ENCODE results near the gene SHISA6.

DNA sequence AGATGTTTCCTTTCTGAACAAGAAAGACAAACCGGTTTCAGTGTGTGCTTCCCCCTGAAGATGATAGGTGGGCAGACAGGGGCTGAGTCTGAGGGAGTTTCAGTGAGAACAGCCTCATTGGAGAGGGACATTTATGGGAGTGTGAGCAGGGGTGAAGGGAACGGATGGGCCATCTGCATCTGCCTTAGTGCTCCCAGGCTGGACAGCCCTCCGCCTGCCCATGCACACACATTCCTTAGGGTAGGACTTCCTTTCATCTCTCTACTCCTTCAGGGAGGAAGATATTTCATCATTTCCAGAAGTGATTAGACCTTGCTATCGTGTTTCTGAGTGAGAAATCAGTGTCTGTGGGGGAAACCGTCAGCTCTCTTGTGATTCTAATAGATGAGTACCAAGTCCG lies 3.8 kb downstream of the SHISA6 start:
- TF ChIP-seq, protein P1, sequence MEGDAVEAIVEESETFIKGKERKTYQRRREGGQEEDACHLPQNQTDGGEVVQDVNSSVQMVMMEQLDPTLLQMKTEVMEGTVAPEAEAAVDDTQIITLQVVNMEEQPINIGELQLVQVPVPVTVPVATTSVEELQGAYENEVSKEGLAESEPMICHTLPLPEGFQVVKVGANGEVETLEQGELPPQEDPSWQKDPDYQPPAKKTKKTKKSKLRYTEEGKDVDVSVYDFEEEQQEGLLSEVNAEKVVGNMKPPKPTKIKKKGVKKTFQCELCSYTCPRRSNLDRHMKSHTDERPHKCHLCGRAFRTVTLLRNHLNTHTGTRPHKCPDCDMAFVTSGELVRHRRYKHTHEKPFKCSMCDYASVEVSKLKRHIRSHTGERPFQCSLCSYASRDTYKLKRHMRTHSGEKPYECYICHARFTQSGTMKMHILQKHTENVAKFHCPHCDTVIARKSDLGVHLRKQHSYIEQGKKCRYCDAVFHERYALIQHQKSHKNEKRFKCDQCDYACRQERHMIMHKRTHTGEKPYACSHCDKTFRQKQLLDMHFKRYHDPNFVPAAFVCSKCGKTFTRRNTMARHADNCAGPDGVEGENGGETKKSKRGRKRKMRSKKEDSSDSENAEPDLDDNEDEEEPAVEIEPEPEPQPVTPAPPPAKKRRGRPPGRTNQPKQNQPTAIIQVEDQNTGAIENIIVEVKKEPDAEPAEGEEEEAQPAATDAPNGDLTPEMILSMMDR (IDR thresholded peaks at IDR 0.05): no peak
- no peak for TF ChIP-seq POLR2A (IDR thresholded peaks at IDR 0.05)
- TF ChIP-seq EP300 (IDR thresholded peaks at IDR 0.05): no peak
- TF ChIP-seq POLR2AphosphoS5 (IDR thresholded peaks at IDR 0.05): no peak
